Measurements from ENCODE around the gene FAM9A. TPM values are rescaled to one million over a fixed set of nuclear protein-coding genes. Genes with fewer than 3 reads are reported as not detected.
"Not testable (repeated sequence)": the region's sequence is repeated elsewhere in the genome, so short reads cannot be mapped to it uniquely, and the experiment has no call there.

FAM9A gene
- total RNA-seq, 1 donor from 2014 or later: not detected

GRCh38 chrX:8803326-8803725 is 2.1 kb upstream of the FAM9A start:
- DNase-seq (ENCODE audit: low read depth in 2 of 2): no peak

DNA sequence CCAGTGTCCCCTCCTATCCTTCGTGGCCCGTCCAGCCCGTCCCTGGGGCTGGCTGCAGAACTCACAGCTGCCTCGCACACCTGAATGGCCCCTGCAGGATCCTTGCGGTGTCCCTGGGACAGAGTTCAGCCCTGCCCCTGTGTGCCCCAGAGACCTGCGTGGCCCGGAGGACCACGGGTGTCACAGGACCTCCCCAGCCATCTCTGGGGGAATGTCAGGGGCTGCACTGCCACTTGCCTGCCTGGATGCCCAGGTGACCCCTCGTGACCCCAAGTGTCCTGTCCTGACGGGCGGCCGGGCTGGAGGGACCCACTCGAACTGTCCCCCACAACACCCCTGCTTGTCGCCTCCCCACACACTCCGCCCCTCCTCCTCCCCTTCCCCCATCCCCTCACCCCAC is 832 bp downstream of the FAM9A start:
- DNase-seq (ENCODE audit: low read depth in 2 of 2): not testable (repeated sequence)

DNA sequence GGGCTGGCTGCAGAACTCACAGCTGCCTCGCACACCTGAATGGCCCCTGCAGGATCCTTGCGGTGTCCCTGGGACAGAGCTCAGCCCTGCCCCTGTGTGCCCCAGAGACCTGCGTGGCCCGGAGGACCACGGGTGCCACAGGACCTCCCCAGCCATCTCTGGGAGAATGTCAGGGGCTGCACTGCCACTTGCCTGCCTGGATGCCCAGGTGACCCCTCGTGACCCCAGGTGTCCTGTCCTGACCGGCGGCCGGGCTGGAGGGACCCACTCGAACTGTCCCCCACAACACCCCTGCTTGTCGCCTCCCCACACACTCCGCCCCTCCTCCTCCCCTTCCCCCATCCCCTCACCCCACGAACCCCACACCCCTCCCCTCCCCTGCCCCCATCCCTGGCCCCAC is 1.9 kb downstream of the FAM9A start:
- DNase-seq (ENCODE audit: low read depth in 2 of 2): not testable (repeated sequence)

DNA sequence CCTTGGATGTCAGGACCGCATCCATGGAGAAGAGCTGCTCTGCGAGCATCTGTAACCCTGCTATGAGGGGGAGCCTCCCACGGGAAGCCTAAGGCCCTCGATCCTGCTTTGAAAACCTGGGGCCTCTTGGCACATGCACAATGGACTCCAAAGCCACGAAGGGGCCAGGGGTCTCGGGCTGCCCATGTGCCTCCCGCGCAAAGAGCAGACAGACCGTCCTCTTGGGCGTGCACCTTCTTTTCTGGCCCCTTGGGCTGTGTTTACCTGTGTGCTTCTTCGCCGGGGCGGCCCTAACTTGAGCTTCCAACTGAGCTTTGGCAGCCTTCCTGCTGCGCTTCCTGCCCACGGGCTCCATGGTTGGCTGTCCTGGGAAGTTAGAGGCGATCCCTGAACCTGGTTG is 2.5 kb downstream of the FAM9A start:
- not testable (repeated sequence) for DNase-seq (ENCODE audit: low read depth in 2 of 2)

DNA sequence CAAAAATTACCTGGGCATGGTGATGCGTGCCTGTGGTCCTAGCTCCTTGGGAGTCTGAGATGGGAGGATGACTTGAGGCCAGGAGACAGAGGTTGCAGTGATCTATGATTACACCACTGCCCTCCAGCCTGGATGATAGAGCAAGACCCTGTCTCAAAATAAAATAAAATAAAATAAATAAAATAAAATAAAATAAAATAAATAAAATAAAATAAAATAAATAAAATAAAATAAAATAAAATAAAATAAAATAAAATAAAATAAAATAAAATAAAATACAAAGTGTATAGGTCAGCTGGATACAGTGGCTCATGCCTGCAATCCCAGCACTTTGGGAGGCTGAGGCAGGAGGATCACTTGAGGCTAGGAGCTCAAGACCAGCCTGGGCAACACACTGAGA is 14.1 kb downstream of the FAM9A start:
- not testable (repeated sequence) for DNase-seq (ENCODE audit: low read depth in 2 of 2)

DNA sequence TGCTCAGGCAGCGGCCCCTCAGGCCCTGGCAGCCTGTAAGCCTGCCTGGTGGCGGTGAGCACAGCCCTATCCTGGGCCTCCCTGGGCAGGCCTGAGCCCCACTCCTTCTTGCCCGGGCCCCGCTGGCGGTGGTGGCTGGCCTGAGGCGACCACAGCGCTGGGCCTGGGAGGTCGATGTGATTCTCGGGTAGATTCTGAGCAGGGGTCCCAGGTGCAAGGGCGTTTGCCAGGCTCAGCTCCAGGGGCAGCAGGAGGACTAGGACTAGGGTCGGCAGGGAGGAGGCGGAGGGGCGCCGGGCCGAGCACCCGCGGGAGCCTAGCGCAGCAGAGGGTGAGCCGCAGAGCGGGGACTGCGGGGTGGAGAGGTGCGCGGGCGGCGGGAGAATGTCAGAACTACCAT is 17.0 kb downstream of the FAM9A start:
- no peak for DNase-seq (ENCODE audit: low read depth in 2 of 2)

- no peak for DNase-seq (ENCODE audit: low read depth in 2 of 2)
Observed at GRCh38 chrX:8783714-8784098, 17.5 kb downstream of the FAM9A start.

DNA sequence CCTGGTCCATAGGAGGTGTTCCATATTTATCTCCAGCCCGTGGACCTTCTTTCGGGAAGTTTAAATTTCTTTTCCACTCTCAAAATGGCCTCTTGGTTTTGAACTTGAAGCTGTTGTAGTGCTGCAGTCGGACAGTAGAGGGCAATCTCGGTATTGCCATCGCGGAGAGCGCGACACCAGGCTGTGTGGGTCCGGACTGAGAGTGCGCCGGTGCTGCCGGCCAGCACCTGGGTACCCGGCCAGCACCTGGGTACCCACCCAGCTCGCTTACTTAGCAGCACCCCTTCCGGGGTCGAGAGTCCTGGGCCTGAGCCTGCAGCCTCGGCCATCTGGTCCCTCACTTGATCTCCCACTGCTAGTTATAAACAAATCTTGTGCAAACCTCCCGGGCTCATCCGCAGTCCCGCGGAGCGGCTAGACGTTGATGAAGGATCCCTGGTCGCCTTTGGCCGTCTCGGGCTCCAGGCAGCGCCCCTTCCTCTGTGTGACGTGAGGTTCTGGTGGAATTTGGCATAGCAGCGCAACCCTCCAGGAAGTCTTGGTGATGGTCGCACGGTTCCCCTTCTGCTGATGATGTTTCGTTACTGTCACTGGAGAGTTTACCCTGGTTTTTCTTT is 18.0 kb downstream of the FAM9A start:
- DNase-seq (ENCODE audit: low read depth in 2 of 2): peak in 1 of 2 donors; percentile 51

DNA sequence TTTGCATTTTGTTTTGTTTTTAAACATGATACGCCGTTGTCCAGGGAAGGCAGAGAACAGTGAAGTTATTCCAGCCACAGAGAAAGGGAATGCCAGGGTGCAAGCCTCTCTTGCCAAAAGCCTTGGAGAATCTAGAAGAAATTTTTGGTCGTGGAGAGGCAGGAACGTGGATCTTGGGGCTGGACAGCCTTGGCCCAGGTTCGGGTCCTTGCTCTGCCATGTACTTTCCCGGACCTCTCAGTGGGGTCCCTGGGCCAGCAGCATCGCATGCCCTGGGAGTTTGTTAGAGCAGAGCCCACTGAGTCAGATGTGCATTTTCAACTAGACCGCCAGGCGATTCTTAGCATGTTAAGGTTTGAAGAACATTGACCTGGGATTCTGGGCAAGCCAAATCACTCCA is 18.6 kb downstream of the FAM9A start:
- no peak for DNase-seq (ENCODE audit: low read depth in 2 of 2)

- not testable (repeated sequence) for DNase-seq (ENCODE audit: low read depth in 2 of 2)
Observed at GRCh38 chrX:8781921-8782320, 19.3 kb downstream of the FAM9A start.

DNA sequence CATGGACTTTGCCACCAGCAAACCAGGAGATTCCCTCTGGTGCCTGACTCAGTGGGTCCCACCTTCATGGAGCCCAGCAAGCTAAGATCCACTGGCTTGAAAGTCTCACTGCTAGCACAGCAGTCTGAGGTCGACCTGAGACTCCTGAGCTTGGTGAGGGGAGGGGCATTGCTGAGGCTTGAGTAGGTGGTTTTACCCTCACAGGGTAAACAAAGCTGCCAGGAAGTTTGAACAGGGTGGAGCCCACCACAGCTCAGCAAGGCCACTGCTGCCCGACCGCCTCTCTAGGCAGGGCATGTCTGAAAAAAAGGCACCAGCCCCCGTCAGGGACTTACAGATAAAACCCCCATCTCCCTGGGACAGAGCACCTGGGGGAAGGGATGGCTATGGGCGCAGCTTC is 28.1 kb downstream of the FAM9A start:
- no peak for DNase-seq (ENCODE audit: low read depth in 2 of 2)

DNA sequence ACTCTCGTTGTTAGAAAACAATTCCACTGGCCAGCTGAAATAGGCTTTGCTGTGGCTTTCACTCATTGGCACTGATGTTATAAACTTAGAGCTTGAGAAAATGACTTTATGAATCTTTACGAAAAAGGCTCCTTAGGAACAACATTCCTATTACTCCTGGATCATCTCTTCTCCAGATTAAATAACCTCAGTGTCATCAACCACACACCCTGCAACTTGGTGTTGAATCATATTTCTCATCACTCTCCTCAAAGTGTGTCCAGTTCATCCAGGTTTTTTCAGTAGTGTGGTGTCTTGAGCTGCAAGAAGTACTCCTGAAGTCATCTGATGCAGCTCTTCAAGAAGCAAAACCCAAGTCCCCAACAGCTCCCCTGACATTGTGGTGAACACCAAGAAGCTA is 41.2 kb downstream of the FAM9A start:
- no peak for DNase-seq (ENCODE audit: low read depth in 2 of 2)

GRCh38 chrX:8758706-8759105 is 42.5 kb downstream of the FAM9A start:
- not testable (repeated sequence) for DNase-seq (ENCODE audit: low read depth in 2 of 2)

GRCh38 chrX:8757609-8758389 is 43.4 kb downstream of the FAM9A start:
- DNase-seq (ENCODE audit: low read depth in 2 of 2): not testable (repeated sequence)

GRCh38 chrX:8755813-8756212 is 45.4 kb downstream of the FAM9A start:
- no peak for DNase-seq (ENCODE audit: low read depth in 2 of 2)

- DNase-seq (ENCODE audit: low read depth in 2 of 2): no peak
Observed at GRCh38 chrX:8755116-8755515, 46.1 kb downstream of the FAM9A start.

DNA sequence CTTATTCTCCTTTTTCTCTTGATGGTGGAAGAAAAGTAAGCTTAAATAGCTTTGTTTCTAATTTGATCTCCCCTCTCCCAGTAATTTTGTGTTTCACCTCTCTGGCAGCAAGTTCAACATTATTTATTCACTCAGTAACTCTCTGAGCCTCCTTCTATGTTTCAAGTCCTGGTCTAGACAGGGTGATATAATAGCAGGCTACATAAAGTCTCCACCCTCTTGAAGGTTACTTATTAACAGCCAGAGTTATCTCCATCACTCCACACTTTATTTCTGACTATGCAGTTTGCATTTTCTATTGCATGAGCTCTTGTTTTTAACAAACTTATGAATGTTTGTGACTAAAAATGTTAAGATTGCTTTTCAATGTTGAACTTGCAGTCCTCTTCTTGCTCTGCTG is 51.5 kb downstream of the FAM9A start:
- DNase-seq (ENCODE audit: low read depth in 2 of 2): no peak

GRCh38 chrX:8748855-8749254 is 52.3 kb downstream of the FAM9A start:
- DNase-seq (ENCODE audit: low read depth in 2 of 2): peak; percentile 28 to 37

DNA sequence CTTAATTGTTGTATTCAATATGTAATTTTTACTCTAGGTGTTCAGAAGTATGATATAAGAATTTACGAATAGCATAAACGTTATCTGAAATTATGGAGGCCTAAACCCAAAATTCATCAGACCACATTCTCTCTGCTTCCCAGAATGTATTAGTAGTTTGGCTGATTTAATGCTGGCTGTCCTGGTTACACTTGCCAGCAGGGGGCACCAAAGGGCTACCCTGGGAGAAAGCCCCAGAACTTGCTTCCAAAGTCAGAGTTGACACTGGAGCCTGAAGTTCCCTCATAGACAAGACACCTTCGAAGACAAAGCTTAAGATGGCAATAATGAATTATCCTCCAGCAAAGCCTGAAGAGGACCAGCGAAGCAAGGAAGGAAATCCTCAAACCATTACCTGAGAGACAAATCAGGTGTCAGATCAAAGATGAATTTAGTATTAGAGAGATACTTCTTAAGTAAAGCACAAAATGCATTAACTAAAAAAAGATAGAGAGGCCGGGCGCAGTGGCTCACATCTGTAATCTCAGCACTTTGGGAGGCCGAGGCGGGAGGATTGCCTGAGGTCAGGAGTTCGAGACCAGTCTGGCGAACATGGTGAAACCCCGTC is 58.0 kb downstream of the FAM9A start:
- DNase-seq (ENCODE audit: low read depth in 2 of 2): peak; percentile 32 to 50

- DNase-seq (ENCODE audit: low read depth in 2 of 2): no peak
Observed at GRCh38 chrX:8741981-8742380, 59.2 kb downstream of the FAM9A start.
